ENCODE results near the gene EPC1.

The EPC1 gene

DNA sequence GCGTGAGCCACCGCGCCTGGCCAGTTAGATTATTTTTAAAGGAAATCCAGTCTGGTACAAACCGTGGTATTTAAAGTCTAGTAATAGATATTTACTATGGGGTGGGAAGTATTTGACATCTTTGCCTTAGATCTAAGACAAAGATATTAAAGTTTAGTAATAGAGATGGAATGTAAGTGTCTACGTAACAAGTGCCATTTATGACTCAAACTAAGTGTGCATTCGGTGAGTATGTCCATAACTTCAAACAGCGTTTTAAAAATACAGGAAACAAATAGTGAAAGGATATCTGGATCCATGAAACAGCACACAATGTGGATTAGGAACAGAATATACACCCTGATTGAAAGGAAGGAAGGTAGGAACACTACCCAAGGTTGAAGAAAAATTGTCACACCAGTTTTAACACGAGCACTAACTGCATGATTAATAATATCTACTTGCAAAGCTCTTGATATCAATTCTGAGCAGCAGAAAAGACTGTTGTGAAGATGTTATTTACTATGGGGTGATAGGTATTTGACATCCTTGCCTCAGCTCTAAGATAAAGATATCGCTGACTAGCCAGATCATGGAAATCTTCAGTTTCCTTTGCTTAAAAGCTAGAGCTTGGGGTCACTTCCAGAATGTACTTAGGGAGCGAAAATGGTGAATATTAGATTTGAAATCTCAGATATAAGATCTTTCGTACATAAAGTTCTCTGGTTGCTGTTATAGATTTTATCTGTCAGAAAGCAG lies 48.7 kb downstream of the EPC1 start (continued):
- TF ChIP-seq, protein P1, sequence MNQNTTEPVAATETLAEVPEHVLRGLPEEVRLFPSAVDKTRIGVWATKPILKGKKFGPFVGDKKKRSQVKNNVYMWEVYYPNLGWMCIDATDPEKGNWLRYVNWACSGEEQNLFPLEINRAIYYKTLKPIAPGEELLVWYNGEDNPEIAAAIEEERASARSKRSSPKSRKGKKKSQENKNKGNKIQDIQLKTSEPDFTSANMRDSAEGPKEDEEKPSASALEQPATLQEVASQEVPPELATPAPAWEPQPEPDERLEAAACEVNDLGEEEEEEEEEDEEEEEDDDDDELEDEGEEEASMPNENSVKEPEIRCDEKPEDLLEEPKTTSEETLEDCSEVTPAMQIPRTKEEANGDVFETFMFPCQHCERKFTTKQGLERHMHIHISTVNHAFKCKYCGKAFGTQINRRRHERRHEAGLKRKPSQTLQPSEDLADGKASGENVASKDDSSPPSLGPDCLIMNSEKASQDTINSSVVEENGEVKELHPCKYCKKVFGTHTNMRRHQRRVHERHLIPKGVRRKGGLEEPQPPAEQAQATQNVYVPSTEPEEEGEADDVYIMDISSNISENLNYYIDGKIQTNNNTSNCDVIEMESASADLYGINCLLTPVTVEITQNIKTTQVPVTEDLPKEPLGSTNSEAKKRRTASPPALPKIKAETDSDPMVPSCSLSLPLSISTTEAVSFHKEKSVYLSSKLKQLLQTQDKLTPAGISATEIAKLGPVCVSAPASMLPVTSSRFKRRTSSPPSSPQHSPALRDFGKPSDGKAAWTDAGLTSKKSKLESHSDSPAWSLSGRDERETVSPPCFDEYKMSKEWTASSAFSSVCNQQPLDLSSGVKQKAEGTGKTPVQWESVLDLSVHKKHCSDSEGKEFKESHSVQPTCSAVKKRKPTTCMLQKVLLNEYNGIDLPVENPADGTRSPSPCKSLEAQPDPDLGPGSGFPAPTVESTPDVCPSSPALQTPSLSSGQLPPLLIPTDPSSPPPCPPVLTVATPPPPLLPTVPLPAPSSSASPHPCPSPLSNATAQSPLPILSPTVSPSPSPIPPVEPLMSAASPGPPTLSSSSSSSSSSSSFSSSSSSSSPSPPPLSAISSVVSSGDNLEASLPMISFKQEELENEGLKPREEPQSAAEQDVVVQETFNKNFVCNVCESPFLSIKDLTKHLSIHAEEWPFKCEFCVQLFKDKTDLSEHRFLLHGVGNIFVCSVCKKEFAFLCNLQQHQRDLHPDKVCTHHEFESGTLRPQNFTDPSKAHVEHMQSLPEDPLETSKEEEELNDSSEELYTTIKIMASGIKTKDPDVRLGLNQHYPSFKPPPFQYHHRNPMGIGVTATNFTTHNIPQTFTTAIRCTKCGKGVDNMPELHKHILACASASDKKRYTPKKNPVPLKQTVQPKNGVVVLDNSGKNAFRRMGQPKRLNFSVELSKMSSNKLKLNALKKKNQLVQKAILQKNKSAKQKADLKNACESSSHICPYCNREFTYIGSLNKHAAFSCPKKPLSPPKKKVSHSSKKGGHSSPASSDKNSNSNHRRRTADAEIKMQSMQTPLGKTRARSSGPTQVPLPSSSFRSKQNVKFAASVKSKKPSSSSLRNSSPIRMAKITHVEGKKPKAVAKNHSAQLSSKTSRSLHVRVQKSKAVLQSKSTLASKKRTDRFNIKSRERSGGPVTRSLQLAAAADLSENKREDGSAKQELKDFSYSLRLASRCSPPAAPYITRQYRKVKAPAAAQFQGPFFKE (tag by site-specific recombination; IDR thresholded peaks at IDR 0.05; ENCODE audit: borderline replicate concordance): no peak
- TF ChIP-seq KLF8 (tag by site-specific recombination; IDR thresholded peaks at IDR 0.05) (no peak), ZFP3 (tag by site-specific recombination; IDR thresholded peaks at IDR 0.05; ENCODE audit: low read depth) (no peak), ZFHX2 (tag by site-specific recombination; conservative IDR thresholded peaks at IDR 0.05) (no peak), ZBTB20 (tag by site-specific recombination; IDR thresholded peaks at IDR 0.05) (no peak)
- TF ChIP-seq, protein P2, sequence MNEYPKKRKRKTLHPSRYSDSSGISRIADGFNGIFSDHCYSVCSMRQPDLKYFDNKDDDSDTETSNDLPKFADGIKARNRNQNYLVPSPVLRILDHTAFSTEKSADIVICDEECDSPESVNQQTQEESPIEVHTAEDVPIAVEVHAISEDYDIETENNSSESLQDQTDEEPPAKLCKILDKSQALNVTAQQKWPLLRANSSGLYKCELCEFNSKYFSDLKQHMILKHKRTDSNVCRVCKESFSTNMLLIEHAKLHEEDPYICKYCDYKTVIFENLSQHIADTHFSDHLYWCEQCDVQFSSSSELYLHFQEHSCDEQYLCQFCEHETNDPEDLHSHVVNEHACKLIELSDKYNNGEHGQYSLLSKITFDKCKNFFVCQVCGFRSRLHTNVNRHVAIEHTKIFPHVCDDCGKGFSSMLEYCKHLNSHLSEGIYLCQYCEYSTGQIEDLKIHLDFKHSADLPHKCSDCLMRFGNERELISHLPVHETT (tag by site-specific recombination; IDR thresholded peaks at IDR 0.05): no peak

DNA sequence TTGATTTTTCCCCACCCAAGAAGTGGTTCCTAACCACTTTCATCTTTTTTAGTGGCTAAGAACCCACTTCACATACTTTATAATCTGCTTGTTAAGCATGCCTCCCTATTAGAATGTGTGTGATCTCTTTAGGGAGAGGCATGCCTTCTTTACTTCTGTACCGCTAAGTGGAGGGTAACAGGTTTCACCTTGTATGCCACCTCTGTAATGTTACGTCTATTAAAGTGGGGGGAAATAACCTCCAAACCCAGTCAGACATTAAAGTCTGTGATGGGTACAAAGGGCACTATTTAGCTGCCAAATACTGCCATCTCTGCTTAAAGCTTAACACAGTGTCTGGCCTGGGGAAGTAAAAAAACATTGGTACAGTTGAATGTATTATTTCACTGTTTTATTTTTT lies 51.9 kb downstream of the EPC1 start:
- POLR2A ChIA-PET: no interaction called here
- H3K36me3 ChIP-seq (ENCODE audit: control insufficient read depth in 2 of 2, insufficient read depth in 1 of 2, low read length in 2 of 2): peaks cover 15 to 26% of the 10 kb centered on the region in 2 experiments; a peak in 2 of 3 replicates
- CTCF ChIA-PET: interaction anchor here (1.4 kb wide), 1 partner anchor 51 kb away, joined by 3 read pairs; no protein-coding TSS in a partner anchor

More for the DNA sequence above, 51.9 kb downstream of the EPC1 start:
- H3K4me3 ChIP-seq (ENCODE audit: low read depth, low read length): no peak overlapping the region
- H3K4me1 ChIP-seq (ENCODE audit: control insufficient read depth, insufficient read depth, low read length): no peaks in the 10 kb centered on the region
- H3K27ac ChIP-seq (ENCODE audit: extremely low read depth, low read depth, low read length): no peak overlapping the region
- TF ChIP-seq, protein P3, sequence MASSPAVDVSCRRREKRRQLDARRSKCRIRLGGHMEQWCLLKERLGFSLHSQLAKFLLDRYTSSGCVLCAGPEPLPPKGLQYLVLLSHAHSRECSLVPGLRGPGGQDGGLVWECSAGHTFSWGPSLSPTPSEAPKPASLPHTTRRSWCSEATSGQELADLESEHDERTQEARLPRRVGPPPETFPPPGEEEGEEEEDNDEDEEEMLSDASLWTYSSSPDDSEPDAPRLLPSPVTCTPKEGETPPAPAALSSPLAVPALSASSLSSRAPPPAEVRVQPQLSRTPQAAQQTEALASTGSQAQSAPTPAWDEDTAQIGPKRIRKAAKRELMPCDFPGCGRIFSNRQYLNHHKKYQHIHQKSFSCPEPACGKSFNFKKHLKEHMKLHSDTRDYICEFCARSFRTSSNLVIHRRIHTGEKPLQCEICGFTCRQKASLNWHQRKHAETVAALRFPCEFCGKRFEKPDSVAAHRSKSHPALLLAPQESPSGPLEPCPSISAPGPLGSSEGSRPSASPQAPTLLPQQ (tag by site-specific recombination; IDR thresholded peaks at IDR 0.05): no peak
- TF ChIP-seq ZNF670 (tag by site-specific recombination; IDR thresholded peaks at IDR 0.05; ENCODE audit: low read depth) (no peak), ZNF248 (tag by site-specific recombination; IDR thresholded peaks at IDR 0.05) (no peak), MZF1 (tag by site-specific recombination; IDR thresholded peaks at IDR 0.05; ENCODE audit: borderline replicate concordance) (no peak), BCL11A (tag by site-specific recombination; IDR thresholded peaks at IDR 0.05; ENCODE audit: low read depth) (no peak), OSR2 (tag by site-specific recombination; IDR thresholded peaks at IDR 0.05) (no peak), ZNF155 (tag by site-specific recombination; IDR thresholded peaks at IDR 0.05) (no peak), TCF7L2 (IDR thresholded peaks at IDR 0.05; ENCODE audit: borderline replicate concordance, low read depth, low read length) (no peak)
- TF ChIP-seq, protein P4, sequence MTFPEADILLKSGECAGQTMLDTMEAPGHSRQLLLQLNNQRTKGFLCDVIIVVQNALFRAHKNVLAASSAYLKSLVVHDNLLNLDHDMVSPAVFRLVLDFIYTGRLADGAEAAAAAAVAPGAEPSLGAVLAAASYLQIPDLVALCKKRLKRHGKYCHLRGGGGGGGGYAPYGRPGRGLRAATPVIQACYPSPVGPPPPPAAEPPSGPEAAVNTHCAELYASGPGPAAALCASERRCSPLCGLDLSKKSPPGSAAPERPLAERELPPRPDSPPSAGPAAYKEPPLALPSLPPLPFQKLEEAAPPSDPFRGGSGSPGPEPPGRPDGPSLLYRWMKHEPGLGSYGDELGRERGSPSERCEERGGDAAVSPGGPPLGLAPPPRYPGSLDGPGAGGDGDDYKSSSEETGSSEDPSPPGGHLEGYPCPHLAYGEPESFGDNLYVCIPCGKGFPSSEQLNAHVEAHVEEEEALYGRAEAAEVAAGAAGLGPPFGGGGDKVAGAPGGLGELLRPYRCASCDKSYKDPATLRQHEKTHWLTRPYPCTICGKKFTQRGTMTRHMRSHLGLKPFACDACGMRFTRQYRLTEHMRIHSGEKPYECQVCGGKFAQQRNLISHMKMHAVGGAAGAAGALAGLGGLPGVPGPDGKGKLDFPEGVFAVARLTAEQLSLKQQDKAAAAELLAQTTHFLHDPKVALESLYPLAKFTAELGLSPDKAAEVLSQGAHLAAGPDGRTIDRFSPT (tag by site-specific recombination; IDR thresholded peaks at IDR 0.05): no peak
- TF ChIP-seq, protein P5, sequence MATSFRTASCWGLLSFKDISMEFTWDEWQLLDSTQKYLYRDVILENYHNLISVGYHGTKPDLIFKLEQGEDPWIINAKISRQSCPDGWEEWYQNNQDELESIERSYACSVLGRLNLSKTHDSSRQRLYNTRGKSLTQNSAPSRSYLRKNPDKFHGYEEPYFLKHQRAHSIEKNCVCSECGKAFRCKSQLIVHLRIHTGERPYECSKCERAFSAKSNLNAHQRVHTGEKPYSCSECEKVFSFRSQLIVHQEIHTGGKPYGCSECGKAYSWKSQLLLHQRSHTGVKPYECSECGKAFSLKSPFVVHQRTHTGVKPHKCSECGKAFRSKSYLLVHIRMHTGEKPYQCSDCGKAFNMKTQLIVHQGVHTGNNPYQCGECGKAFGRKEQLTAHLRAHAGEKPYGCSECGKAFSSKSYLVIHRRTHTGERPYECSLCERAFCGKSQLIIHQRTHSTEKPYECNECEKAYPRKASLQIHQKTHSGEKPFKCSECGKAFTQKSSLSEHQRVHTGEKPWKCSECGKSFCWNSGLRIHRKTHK (tag by site-specific recombination; IDR thresholded peaks at IDR 0.05): no peak
- TF ChIP-seq, protein P6, sequence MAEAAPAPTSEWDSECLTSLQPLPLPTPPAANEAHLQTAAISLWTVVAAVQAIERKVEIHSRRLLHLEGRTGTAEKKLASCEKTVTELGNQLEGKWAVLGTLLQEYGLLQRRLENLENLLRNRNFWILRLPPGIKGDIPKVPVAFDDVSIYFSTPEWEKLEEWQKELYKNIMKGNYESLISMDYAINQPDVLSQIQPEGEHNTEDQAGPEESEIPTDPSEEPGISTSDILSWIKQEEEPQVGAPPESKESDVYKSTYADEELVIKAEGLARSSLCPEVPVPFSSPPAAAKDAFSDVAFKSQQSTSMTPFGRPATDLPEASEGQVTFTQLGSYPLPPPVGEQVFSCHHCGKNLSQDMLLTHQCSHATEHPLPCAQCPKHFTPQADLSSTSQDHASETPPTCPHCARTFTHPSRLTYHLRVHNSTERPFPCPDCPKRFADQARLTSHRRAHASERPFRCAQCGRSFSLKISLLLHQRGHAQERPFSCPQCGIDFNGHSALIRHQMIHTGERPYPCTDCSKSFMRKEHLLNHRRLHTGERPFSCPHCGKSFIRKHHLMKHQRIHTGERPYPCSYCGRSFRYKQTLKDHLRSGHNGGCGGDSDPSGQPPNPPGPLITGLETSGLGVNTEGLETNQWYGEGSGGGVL (tag by site-specific recombination; IDR thresholded peaks at IDR 0.05): no peak
- TF ChIP-seq, protein P7, sequence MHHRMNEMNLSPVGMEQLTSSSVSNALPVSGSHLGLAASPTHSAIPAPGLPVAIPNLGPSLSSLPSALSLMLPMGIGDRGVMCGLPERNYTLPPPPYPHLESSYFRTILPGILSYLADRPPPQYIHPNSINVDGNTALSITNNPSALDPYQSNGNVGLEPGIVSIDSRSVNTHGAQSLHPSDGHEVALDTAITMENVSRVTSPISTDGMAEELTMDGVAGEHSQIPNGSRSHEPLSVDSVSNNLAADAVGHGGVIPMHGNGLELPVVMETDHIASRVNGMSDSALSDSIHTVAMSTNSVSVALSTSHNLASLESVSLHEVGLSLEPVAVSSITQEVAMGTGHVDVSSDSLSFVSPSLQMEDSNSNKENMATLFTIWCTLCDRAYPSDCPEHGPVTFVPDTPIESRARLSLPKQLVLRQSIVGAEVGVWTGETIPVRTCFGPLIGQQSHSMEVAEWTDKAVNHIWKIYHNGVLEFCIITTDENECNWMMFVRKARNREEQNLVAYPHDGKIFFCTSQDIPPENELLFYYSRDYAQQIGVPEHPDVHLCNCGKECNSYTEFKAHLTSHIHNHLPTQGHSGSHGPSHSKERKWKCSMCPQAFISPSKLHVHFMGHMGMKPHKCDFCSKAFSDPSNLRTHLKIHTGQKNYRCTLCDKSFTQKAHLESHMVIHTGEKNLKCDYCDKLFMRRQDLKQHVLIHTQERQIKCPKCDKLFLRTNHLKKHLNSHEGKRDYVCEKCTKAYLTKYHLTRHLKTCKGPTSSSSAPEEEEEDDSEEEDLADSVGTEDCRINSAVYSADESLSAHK (tag by site-specific recombination; IDR thresholded peaks at IDR 0.05): no peak
- no peaks in the 10 kb centered on the region for H3K9me3 ChIP-seq (ENCODE audit: control insufficient read depth, insufficient read depth, low read depth, low read length)
